ENCODE measurements around the gene CES1. TPM values are rescaled to one million over a fixed set of nuclear protein-coding genes. Genes with fewer than 3 reads are reported as not detected.
"Not testable (repeated sequence)": the region's sequence is repeated elsewhere in the genome, so short reads cannot be mapped to it uniquely, and the experiment has no call there.

The CES1 gene
- total RNA-seq, 2 donors from 2014 or later = not detected

- not testable (repeated sequence) for H3K9me3 Mint-ChIP-seq; H3K27ac Mint-ChIP-seq; H3K36me3 Mint-ChIP-seq; DNase-seq (ENCODE audit: low spot score in 2 of 2); ATAC-seq
Observed at GRCh38 chr16:55813730-55814129, 19.2 kb downstream of the CES1 start.

- DNase-seq (ENCODE audit: low spot score in 2 of 2) = no peak
- no peaks in the 10 kb centered on the region for H3K9me3 Mint-ChIP-seq
- no peak for ATAC-seq
- no peaks in the 10 kb centered on the region for H3K36me3 Mint-ChIP-seq
- H3K27ac Mint-ChIP-seq = no peak overlapping the region
Observed at GRCh38 chr16:55812951-55813350, 19.9 kb downstream of the CES1 start.

- no peak for ATAC-seq
- H3K9me3 Mint-ChIP-seq = no peaks in the 10 kb centered on the region
- DNase-seq (ENCODE audit: low spot score in 2 of 2) = no peak
- no peak overlapping the region for H3K27ac Mint-ChIP-seq
- H3K36me3 Mint-ChIP-seq = no peaks in the 10 kb centered on the region
Observed at GRCh38 chr16:55811811-55812210, 21.1 kb downstream of the CES1 start.

- Mint-ChIP-seq H3K27ac (no peak overlapping the region), H3K36me3 (no peaks in the 10 kb centered on the region), H3K9me3 (no peaks in the 10 kb centered on the region)
- ATAC-seq = no peak
- DNase-seq (ENCODE audit: low spot score in 2 of 2) = no peak
Observed at GRCh38 chr16:55810451-55810961, 22.4 kb downstream of the CES1 start.

GRCh38 chr16:55809851-55810250 is 23.0 kb downstream of the CES1 start:
- no peaks in the 10 kb centered on the region for H3K36me3 Mint-ChIP-seq
- DNase-seq (ENCODE audit: low spot score in 2 of 2) (no peak), ATAC-seq (no peak)
- no peak overlapping the region for H3K27ac Mint-ChIP-seq
- H3K9me3 Mint-ChIP-seq = no peaks in the 10 kb centered on the region

- Mint-ChIP-seq H3K36me3 (no peaks in the 10 kb centered on the region), H3K9me3 (no peaks in the 10 kb centered on the region), H3K27ac (no peak overlapping the region)
- ATAC-seq = no peak
- no peak for DNase-seq (ENCODE audit: low spot score in 2 of 2)
Observed at GRCh38 chr16:55809386-55809785, 23.5 kb downstream of the CES1 start.

GRCh38 chr16:55808286-55808685 is 24.6 kb downstream of the CES1 start:
- not testable (repeated sequence) for H3K9me3 Mint-ChIP-seq; ATAC-seq; H3K27ac Mint-ChIP-seq; H3K36me3 Mint-ChIP-seq; DNase-seq (ENCODE audit: low spot score in 2 of 2)

GRCh38 chr16:55805104-55805503 is 27.8 kb downstream of the CES1 start:
- not testable (repeated sequence) for H3K27ac Mint-ChIP-seq; H3K9me3 Mint-ChIP-seq; DNase-seq (ENCODE audit: low spot score in 2 of 2); H3K36me3 Mint-ChIP-seq; ATAC-seq

- not testable (repeated sequence) for H3K27ac Mint-ChIP-seq; ATAC-seq; H3K9me3 Mint-ChIP-seq; DNase-seq (ENCODE audit: low spot score in 2 of 2); H3K36me3 Mint-ChIP-seq
Observed at GRCh38 chr16:55803681-55804080, 29.2 kb downstream of the CES1 start.

- DNase-seq (ENCODE audit: low spot score in 2 of 2); H3K9me3 Mint-ChIP-seq; H3K27ac Mint-ChIP-seq; ATAC-seq; H3K36me3 Mint-ChIP-seq: not testable (repeated sequence)
Observed at GRCh38 chr16:55792934-55793374, 39.9 kb downstream of the CES1 start.

GRCh38 chr16:55791512-55791911 is 41.4 kb downstream of the CES1 start:
- not testable (repeated sequence) for H3K36me3 Mint-ChIP-seq; ATAC-seq; H3K27ac Mint-ChIP-seq; H3K9me3 Mint-ChIP-seq; DNase-seq (ENCODE audit: low spot score in 2 of 2)

- not testable (repeated sequence) for H3K9me3 Mint-ChIP-seq; ATAC-seq; H3K27ac Mint-ChIP-seq; H3K36me3 Mint-ChIP-seq; DNase-seq (ENCODE audit: low spot score in 2 of 2)
Observed at GRCh38 chr16:55790240-55790639, 42.7 kb downstream of the CES1 start.

GRCh38 chr16:55782793-55783091 is 50.2 kb downstream of the CES1 start:
- not testable (repeated sequence) for H3K36me3 Mint-ChIP-seq; DNase-seq (ENCODE audit: low spot score in 2 of 2); H3K9me3 Mint-ChIP-seq; ATAC-seq; H3K27ac Mint-ChIP-seq

- H3K27ac Mint-ChIP-seq = not testable (repeated sequence)
Observed at GRCh38 chr16:55782091-55782792, 50.7 kb downstream of the CES1 start.

GRCh38 chr16:55781456-55781855 is 51.4 kb downstream of the CES1 start:
- not testable (repeated sequence) for ATAC-seq; DNase-seq (ENCODE audit: low spot score in 2 of 2); H3K36me3 Mint-ChIP-seq; H3K9me3 Mint-ChIP-seq; H3K27ac Mint-ChIP-seq

More at GRCh38 chr16:55782091-55782792, 50.7 kb downstream of the CES1 start:
- ATAC-seq; DNase-seq (ENCODE audit: low spot score in 2 of 2); H3K36me3 Mint-ChIP-seq; H3K9me3 Mint-ChIP-seq: not testable (repeated sequence)

GRCh38 chr16:55780095-55780407 is 52.8 kb downstream of the CES1 start:
- not testable (repeated sequence) for H3K27ac Mint-ChIP-seq; H3K36me3 Mint-ChIP-seq; H3K9me3 Mint-ChIP-seq; DNase-seq (ENCODE audit: low spot score in 2 of 2); ATAC-seq

GRCh38 chr16:55779402-55780094 is 53.3 kb downstream of the CES1 start:
- Mint-ChIP-seq H3K9me3 (no peaks in the 10 kb centered on the region), H3K27ac (no peak overlapping the region), H3K36me3 (no peaks in the 10 kb centered on the region)
- DNase-seq (ENCODE audit: low spot score in 2 of 2) (no peak), ATAC-seq (no peak)

- H3K9me3 Mint-ChIP-seq = peaks cover 0 to 6% of the 10 kb centered on the region in 2 donors
- H3K27ac Mint-ChIP-seq = no peak overlapping the region
- DNase-seq (ENCODE audit: low spot score in 2 of 2) = no peak
- H3K36me3 Mint-ChIP-seq = no peaks in the 10 kb centered on the region
- no peak for ATAC-seq
Observed at GRCh38 chr16:55778757-55779156, 54.1 kb downstream of the CES1 start.
